Epithelial cell of proximal tubule (primary cell): ENCODE data around the gene LSS. TPM values are rescaled to one million over a fixed set of nuclear protein-coding genes. Genes with fewer than 3 reads are reported as not detected.
"Not testable (repeated sequence)": the region's sequence is repeated elsewhere in the genome, so short reads cannot be mapped to it uniquely, and the experiment has no call there.

ENCODE experiments used
- DNase-seq: peaks from one replicate; pipeline ENCODE4 v3.0.0-alpha.2; 2011; ENCODE audit warnings: low read depth
- H3K4me3 ChIP-seq: 2 replicates; pipeline ENCODE4 v1.5.1; 2011; ENCODE audit warnings: low read depth, mild to moderate bottlenecking, low read length
- CTCF ChIP-seq: conservative IDR thresholded peaks from 2 replicates; pipeline ENCODE4 v1.5.1; 2012; ENCODE audit warnings: low read depth, mild to moderate bottlenecking, low read length
- total RNA-seq: library from RNA; depleted of rRNA; stranded (reverse); fragments of >200 nt; gene quantifications from 2 replicates; pipeline ENCODE4 v1.2.3, GENCODE V29; 2015

The LSS gene
- total RNA-seq, 1 donor from 2014 or later, result 32.0 TPM

GRCh38 chr21:46247699-46248421 lies 19.3 kb upstream of the LSS start:
- H3K4me3 ChIP-seq, result no peak overlapping the region
- no peak for DNase-seq
- no peak for TF ChIP-seq CTCF

GRCh38 chr21:46246345-46246744 lies 17.8 kb upstream of the LSS start:
- H3K4me3 ChIP-seq, result no peak overlapping the region
- no peak for DNase-seq
- TF ChIP-seq CTCF, result no peak

GRCh38 chr21:46245213-46245915 lies 16.8 kb upstream of the LSS start:
- no peak for DNase-seq
- no peak overlapping the region for H3K4me3 ChIP-seq
- TF ChIP-seq CTCF, result no peak

- H3K4me3 ChIP-seq, result no peak overlapping the region
- DNase-seq, result no peak
- TF ChIP-seq CTCF, result no peak
These were observed 16.0 kb upstream of the LSS start for GRCh38 chr21:46244602-46245001.

- no peak for DNase-seq
- TF ChIP-seq CTCF, result no peak
- no peak overlapping the region for H3K4me3 ChIP-seq
These were observed 15.4 kb upstream of the LSS start for GRCh38 chr21:46243960-46244361.

- DNase-seq, result no peak
- H3K4me3 ChIP-seq, result no peak overlapping the region
- no peak for TF ChIP-seq CTCF
These were observed 14.8 kb upstream of the LSS start for GRCh38 chr21:46243325-46243724.

- H3K4me3 ChIP-seq, DNase-seq: not testable (repeated sequence)
These were observed 13.0 kb upstream of the LSS start for GRCh38 chr21:46241577-46241976.
